Astrocyte of the cerebellum (primary cell): ENCODE results near the gene DMAC2L.
A peak's percentile ranks its signal among the peaks of the same experiment; 100 is the strongest.

Source experiments
- DNase-seq: peaks from one replicate; pipeline ENCODE4 v3.0.0-alpha.2; 2011; ENCODE audit warnings: low read depth
- H3K4me3 ChIP-seq: 2 replicates; pipeline ENCODE4 v1.5.1; 2011; ENCODE audit warnings: mild to moderate bottlenecking, low read depth, low read length, moderate library complexity
- in situ Hi-C: cut with HindIII; loops from 2 replicates; pipeline ENCODE4 v1.10.0; 2017; ENCODE audit warnings: low sequenced_read_pairs
- TF ChIP-seq, protein P1 (sequence below): IDR thresholded peaks from 2 replicates; pipeline ENCODE4 v1.5.1; 2012; ENCODE audit warnings: low read length, low read depth, moderate library complexity, mild to moderate bottlenecking; ENCODE audit errors: missing control alignments

DMAC2L gene, protein sequence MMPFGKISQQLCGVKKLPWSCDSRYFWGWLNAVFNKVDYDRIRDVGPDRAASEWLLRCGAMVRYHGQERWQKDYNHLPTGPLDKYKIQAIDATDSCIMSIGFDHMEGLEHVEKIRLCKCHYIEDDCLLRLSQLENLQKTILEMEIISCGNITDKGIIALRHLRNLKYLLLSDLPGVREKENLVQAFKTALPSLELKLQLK

GRCh38 chr14:50311972-50312733 is at the start of gene DMAC2L, which contains the start of gene L2HGDH:
DMAC2L (plus strand) TSS chr14:50312324; CDS start chr14:50321488, 9,164 bp downstream.
L2HGDH (minus strand) TSS chr14:50312229; CDS start chr14:50312150, 79 bp downstream.
- TF ChIP-seq, protein P1, sequence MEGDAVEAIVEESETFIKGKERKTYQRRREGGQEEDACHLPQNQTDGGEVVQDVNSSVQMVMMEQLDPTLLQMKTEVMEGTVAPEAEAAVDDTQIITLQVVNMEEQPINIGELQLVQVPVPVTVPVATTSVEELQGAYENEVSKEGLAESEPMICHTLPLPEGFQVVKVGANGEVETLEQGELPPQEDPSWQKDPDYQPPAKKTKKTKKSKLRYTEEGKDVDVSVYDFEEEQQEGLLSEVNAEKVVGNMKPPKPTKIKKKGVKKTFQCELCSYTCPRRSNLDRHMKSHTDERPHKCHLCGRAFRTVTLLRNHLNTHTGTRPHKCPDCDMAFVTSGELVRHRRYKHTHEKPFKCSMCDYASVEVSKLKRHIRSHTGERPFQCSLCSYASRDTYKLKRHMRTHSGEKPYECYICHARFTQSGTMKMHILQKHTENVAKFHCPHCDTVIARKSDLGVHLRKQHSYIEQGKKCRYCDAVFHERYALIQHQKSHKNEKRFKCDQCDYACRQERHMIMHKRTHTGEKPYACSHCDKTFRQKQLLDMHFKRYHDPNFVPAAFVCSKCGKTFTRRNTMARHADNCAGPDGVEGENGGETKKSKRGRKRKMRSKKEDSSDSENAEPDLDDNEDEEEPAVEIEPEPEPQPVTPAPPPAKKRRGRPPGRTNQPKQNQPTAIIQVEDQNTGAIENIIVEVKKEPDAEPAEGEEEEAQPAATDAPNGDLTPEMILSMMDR, result no peak
- peak within 1 kb of the TSS; percentile 71 for H3K4me3 ChIP-seq
- DNase-seq, result peak; percentile 65
- in situ Hi-C loops, result no loop called here

DNA sequence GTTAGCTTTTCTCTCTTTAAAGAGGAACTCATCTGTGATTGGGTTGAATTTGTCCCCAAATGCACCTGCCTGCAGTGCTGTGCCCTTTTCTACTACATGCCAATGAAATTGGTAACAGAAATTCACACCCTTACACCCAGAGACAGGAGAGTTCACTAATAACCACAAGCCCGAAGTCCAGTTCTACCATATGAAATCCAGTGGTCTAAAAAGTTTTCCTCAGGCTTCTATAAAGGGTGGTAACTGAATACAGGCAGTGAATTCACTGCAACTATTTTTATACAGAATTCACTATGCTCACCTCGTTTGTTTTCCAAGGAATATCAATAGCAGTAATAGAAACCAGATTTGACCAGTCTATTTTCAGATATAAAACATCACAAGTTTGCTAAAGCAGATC is 49.3 kb upstream of the DMAC2L start:
- no peak for DNase-seq
- TF ChIP-seq, protein P1, result no peak
- in situ Hi-C loops, result no loop called here
- no peak overlapping the region for H3K4me3 ChIP-seq

- H3K4me3 ChIP-seq, result no peak overlapping the region
- in situ Hi-C loops, result no loop called here
- no peak for DNase-seq
- TF ChIP-seq, protein P1, result no peak
Measured at GRCh38 chr14:50263321-50263720, 48.8 kb upstream of the DMAC2L start.

DNA sequence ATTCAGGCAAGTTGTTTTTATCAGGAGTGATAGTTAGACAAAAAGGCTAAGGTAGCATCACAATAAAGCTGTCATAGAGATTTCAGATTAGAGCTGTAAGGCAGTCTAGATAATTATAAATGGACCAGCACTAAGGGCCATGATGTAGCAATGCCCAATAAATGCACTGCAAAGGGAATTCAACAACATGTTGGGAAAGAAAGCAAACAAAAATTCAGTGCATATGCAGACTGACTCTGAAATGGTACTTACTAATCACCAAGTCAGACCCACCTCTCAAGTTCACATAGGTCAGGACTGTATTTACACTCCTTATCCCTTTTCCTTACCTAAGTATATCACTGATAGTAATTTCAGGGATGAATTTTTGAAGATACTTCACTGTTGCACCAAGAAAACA is 47.1 kb upstream of the DMAC2L start:
- no peak overlapping the region for H3K4me3 ChIP-seq
- no peak for DNase-seq
- in situ Hi-C loops, result no loop called here
- TF ChIP-seq, protein P1, result no peak

DNA sequence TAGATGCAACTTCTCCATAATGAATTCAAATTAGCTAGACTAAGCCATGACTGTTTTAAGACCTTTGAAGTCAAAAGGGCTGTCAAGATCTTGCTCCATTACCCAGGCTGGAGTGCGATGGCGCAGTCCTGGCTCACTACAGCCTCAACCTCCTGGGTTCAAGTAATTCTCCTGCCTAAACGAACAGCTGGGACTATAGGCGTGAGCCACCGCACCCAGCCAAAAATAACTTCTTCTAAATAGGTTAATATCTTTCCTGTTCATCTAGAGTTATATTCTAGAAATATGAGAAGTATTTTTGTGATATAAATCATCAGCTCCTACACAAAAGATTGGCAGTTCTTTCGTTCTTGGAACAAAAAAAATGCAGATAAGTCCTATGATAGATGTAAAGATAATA is 41.2 kb upstream of the DMAC2L start:
- in situ Hi-C loops, result no loop called here
- no peak overlapping the region for H3K4me3 ChIP-seq
- no peak for DNase-seq
- TF ChIP-seq, protein P1, result no peak

DNA sequence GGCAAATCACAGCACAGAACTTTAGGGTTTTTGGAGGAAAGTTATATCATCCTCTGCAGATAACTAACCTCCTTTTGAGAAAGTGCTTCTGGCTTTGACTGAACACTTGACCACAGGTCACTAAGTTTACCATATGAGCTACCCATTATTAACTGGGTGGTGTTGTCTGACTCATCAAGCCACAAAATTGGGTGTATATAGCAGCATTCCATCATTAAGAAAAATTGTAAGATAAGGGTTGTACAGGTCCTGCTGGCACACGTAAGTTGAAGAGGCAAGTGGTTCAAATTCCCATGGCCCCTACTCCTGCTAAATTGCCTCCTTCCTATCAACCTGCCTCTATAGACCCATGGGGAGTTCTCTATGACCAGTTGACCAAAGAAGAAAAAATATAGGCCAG is 39.6 kb upstream of the DMAC2L start:
- no peak overlapping the region for H3K4me3 ChIP-seq
- in situ Hi-C loops, result no loop called here
- DNase-seq, result no peak
- TF ChIP-seq, protein P1, result no peak
